CD1c-positive myeloid dendritic cell (primary cell): ENCODE data around the gene DNAH14.
"Not testable (repeated sequence)": the region's sequence is repeated elsewhere in the genome, so short reads cannot be mapped to it uniquely, and the experiment has no call there.

Source experiments
- DNase-seq: peaks from one replicate; pipeline ENCODE4 v3.0.0-alpha.2; 2016; ENCODE audit errors: extremely low spot score

DNAH14 gene

GRCh38 chr1:224921354-224921753 lies 8.1 kb upstream of the DNAH14 start:
- DNase-seq: no peak

GRCh38 chr1:224922404-224923164 lies 6.9 kb upstream of the DNAH14 start:
- peak; percentile 47 for DNase-seq

- DNase-seq: no peak
These were observed 5.7 kb upstream of the DNAH14 start for GRCh38 chr1:224923726-224924125.

- DNase-seq: not testable (repeated sequence)
These were observed 1.8 kb upstream of the DNAH14 start for GRCh38 chr1:224927631-224928030.

GRCh38 chr1:224928906-224929305 lies 569 bp upstream of the DNAH14 start:
- DNase-seq: no peak

GRCh38 chr1:224931605-224932004 lies 2.1 kb downstream of the DNAH14 start:
- DNase-seq: no peak

GRCh38 chr1:224932607-224933249 lies 3.3 kb downstream of the DNAH14 start:
- DNase-seq: no peak

GRCh38 chr1:224933584-224933983 lies 4.1 kb downstream of the DNAH14 start:
- no peak for DNase-seq

- DNase-seq: no peak
These were observed 9.2 kb downstream of the DNAH14 start for GRCh38 chr1:224938652-224939051.

GRCh38 chr1:224939844-224940425 lies 10.5 kb downstream of the DNAH14 start:
- DNase-seq: no peak

GRCh38 chr1:224940735-224941134 lies 11.3 kb downstream of the DNAH14 start:
- not testable (repeated sequence) for DNase-seq

GRCh38 chr1:224945651-224946348 lies 16.3 kb downstream of the DNAH14 start:
- DNase-seq: not testable (repeated sequence)

- not testable (repeated sequence) for DNase-seq
These were observed 16.8 kb downstream of the DNAH14 start for GRCh38 chr1:224946349-224946691.

GRCh38 chr1:224957696-224958095 lies 28.2 kb downstream of the DNAH14 start:
- no peak for DNase-seq

GRCh38 chr1:224958490-224958889 lies 29.0 kb downstream of the DNAH14 start:
- no peak for DNase-seq

- DNase-seq: no peak
These were observed 29.6 kb downstream of the DNAH14 start for GRCh38 chr1:224959115-224959514.

- no peak for DNase-seq
These were observed 30.2 kb downstream of the DNAH14 start for GRCh38 chr1:224959656-224960055.

GRCh38 chr1:224980181-224980580 lies 50.7 kb downstream of the DNAH14 start:
- no peak for DNase-seq

GRCh38 chr1:224981922-224982354 lies 52.5 kb downstream of the DNAH14 start:
- DNase-seq: not testable (repeated sequence)

- DNase-seq: no peak
These were observed 58.6 kb downstream of the DNAH14 start for GRCh38 chr1:224988042-224988441.

- no peak for DNase-seq
These were observed 60.1 kb downstream of the DNAH14 start for GRCh38 chr1:224989615-224990014.

- not testable (repeated sequence) for DNase-seq
These were observed 62.1 kb downstream of the DNAH14 start for GRCh38 chr1:224991550-224991949.
